NCI-H345 treated with DMSO at 0.1 percent for 48 hours (cell line): ENCODE results near the gene ZNF784.
A peak's percentile ranks its signal among the peaks of the same experiment; 100 is the strongest.

Source experiments
- DNase-seq: peaks from one replicate; lab custom pipeline; 2025; ENCODE audit not compliant: unreplicated experiment; lab: John Stamatoyannopoulos, UW

Gene ZNF784

GRCh38 chr19:55603581-55604292, 20.6 kb downstream of the ZNF784 start:
- DNase-seq = no peak

GRCh38 chr19:55603115-55603514, 21.3 kb downstream of the ZNF784 start:
- DNase-seq = no peak

- no peak for DNase-seq
These were observed 22.0 kb downstream of the ZNF784 start for GRCh38 chr19:55602104-55603001.

DNA sequence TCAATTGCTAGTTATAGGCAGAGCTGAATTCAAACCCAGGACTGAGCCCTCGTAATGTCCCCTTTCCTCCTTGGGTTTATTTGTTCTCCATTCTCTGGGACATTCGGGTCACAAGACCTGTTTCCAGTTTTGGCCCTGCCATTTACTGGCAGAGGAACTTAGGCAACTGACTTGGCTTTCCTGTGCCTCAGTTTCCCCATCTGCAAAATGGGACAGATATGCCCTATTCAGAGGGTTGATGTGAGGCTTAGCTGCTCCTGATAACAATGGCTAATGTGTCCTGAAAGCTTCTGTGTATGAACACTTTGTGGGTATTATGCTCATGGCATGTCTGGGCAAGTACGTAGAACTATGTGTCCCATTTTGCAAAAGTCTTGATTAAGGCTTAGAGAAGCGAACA, 23.3 kb downstream of the ZNF784 start:
- DNase-seq = no peak

DNA sequence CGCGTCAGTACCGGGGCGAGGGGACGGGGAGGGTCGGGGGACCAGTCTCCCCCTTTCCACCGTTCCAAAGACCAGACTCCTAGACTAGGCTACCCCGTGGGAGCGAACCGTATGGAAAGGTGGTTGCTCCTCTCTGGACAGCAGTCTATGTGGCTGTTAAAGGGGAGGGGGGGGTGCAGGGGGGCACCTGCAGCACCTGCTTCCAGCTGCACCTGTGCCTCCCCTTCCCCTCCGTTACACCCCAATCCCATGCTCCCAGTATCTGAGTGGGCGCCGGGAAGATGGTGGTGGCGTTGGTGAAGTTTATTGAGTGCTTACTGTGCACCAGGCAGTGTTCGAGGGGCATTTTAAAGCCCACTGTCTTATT, 23.7 kb downstream of the ZNF784 start:
- no peak for DNase-seq

DNA sequence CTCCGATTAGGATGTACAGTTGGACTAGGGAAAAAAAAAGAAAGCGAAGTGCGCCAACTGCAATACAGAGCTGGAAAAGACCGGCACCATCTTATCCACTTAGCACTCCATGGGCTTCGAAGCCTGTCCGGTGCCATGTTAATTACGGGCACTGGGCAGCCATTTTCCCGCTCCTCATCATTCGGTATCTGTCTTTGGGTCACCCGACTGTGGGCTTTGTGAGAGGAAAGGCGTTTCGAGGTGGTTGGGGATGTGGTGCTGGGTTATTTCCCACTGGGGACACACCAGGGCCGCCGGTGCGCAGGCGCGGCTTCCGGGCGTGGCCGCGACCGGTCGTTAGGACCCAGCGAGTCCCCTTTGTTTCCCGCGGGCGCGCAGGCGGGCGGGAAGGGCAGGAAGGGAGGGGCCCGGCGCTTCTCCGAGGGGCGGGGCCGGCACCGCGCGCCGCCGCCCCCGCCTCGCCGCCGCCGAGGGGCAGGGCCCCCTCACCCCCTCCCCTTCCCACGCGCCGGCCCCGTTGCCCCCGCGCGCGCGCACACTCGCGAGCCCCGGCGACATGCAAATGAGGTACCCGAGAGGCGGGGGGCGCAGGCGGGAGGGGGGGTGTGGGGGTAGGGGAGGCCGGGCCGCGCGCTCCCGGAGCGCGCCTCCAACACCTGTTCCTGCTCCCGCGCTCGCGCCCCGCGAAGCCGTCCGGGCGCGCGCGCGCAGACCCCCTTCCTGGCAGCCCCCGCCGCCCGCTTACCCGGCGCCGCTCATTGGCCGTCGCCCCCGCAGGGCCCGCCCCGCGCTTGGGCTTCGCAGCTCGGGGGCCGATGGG, 24.3 kb downstream of the ZNF784 start, which contains the start of gene ZNF524:
TSS of gene ZNF524 (plus strand) at position 447 of the 820 bp plus-strand sequence. CDS start 1,825 bp downstream, outside the sequence.
- peak; percentile 92 for DNase-seq

DNA sequence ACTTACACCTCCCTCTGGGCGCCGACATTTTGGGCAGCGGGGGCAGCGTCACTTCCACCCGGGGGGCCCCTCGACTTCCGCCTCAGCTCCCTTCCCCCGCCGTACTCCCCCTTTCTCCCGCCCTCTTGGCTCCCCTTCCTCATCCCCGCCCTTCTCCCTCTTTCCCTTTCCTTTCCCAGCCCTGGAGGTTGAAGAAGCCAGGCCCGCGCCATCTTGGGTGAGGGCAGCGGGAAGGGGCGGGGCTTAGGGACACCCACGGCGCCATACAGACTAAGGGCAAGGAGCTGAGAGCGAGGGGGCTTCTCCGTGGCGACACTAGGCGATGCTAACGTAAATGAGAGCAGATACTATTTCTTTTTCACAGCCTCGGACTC, 24.9 kb downstream of the ZNF784 start, which contains the start of gene FIZ1:
TSS of gene FIZ1 (minus strand) at position 50 of the 374 bp plus-strand sequence. CDS start 1,652 bp downstream, outside the sequence.
- peak; percentile 92 for DNase-seq

DNA sequence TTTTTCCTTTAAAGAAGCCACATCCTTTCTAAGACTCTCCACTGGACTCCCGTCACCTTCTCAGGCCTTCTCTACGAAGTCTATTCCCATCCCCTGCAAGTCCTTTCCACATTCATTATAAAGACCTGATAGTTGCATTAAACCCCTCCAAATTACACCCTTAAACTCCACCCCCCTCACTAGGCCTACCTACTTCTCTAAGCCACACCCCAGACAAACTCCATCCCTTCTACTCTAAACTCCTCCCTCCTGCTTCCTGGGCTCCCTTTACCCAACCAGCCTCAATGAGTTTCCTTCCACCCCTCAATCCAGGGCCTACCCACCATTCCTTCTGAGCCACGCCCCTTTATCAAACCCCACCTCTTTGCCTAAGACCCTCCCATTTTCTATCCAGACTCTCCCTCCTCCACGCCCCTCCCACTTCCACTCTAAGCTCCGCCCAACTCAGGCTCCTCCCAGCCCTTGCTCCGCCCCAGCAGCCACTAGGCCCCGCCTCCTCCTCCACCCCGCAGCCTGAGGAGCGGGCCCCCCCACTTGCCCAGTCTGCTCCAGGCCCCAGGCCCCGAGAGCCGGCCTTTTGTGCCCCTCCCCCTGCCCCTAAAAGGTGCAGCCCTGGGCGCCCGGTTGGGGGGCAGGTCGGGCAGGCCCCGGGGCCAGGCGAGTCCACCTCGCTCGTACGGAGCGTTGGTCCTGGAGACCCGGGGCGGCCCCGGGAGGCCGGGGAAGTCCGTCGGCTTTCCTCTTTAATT, 25.5 kb downstream of the ZNF784 start:
- peak; percentile 67 for DNase-seq

GRCh38 chr19:55598034-55598433, 26.3 kb downstream of the ZNF784 start:
- no peak for DNase-seq

GRCh38 chr19:55597501-55597921, 26.9 kb downstream of the ZNF784 start:
- DNase-seq = no peak

GRCh38 chr19:55596304-55596703, 28.1 kb downstream of the ZNF784 start:
- no peak for DNase-seq

DNA sequence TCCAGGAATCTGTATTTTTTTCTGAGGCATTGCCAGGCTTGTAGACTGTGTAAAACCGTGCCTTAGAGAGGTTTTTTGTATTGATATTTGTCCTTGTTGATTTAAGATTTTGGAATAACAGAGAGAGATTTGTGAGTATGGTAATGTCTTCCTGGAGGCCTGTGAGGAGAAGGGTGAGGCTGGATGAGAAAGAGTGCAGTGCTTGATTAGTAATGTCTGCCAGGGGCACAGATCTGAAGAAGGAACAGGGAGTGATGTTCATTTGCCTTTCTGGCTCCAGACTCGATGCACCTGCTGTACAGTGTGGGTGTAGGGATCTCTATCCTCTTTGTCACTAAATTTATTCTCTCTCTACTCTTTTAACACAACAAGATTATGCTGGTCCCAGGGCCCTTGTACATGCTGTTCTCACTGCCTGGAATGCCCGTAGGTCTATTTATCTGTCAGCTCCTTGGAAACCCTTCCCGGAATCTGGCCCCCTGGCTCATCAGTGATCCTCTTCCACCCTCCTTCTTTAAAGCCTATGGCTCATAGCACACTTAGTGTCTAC, 29.3 kb downstream of the ZNF784 start:
- no peak for DNase-seq

- no peak for DNase-seq
These were observed 31.1 kb downstream of the ZNF784 start for GRCh38 chr19:55593096-55593772.

DNA sequence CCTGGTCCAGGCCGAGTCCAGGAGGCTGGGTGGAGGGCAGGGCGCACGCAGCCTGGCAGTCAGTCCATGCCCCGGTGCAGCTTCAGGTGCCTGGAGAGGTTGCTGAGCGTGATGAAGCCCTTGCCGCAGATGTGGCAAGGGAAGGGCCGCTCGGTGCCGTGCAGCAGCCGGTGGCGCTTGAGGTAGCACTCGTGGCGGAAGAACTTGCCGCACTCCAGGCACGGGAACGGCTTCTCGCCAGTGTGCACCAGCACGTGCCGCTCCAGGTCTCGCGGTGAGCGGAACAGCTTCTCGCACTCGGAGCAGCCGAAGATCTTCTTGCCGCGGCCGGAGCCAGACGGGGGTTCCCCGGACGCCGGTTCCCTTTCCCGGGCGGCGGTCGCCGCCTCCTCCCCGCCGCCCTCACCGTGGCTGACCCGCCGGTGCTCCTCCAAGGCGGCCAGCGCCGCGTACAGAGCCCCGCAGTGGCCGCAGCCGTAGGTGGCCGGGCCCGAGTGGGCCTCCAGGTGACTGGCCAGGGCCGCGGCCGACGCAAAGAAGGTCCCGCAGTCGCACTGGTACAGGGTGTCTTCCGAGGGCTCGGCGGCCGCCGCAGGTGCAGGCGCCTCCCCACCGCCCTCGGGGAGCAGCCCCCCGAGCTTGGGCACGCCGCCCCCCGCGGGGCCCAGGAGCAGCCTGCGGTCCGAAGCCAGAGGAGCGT, 31.8 kb downstream of the ZNF784 start:
- no peak for DNase-seq

DNA sequence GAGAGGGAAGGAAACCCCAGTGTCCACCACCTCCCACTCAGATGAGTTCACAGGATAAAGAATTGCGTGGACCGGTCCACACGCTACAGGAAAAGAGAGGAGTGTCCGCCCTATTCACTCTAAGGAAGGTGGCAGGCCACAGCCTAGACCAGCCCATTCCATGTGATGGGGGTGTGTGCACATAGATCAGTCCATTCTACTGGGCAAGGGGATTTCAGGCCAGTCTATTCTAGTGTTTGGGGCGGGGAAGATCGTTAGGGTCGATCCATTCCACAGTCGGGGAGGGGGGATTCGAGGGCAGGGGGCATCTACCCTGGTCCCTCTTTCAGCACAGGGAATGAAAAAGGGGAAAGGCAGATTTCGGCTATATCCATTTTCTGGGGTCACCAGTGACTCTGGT, 32.8 kb downstream of the ZNF784 start:
- DNase-seq = no peak

DNA sequence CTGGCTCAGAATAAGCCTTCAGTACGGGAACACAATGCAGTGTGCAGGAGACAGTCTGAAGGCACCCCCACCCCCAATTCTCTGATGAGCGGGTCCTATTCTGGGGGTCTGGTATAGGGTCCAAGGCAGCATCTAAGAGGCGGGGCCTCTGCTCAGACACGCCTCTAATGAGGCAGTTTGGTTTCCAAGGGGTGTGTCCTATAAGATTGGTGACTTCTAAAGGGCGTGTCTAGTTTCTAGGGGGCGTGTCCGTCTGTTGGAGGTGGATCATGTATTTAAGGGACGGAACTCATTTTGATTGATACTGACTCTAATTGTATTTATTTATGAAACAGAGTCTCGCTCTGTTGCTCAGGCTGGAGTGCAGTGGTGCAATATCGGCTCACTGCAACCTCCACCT, 33.7 kb downstream of the ZNF784 start:
- no peak for DNase-seq

DNA sequence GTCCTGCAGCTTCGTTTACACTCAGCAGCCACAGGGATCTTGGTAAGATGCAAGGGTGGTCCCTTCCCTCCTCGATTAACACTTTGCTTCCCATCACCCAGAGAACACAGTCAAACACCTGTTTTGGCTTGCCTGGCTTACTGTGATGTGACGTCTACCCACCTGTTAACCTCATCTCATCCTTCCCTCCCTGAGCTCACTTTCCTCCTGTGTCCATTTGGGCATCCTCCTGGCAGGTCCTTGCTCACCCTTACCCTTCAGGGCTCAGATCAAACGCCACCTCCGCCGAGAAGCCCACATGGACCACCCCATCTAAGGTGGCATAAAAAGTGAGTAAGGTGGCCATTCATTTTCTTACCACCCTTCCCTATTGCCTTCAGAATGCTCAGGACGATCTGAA, 34.3 kb downstream of the ZNF784 start:
- no peak for DNase-seq

DNA sequence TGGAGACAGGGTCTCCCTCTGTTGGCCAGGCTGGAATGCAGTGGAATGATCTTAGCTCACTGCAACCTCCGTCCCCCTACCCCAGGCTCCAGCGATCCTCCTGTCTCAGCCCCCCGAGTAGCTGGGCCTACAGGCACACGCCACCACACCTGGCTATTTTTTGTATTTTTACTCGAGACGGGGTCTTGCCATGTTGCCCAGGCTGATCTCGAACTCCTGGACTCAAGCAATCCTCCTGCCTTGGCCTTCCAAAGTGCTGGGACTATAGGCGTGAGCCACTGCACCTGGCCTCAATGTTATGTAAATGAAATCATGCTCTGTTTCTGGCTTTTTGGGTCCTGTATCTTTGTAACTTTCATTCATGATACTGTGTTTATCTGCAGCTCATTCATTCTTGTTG, 35.6 kb downstream of the ZNF784 start:
- DNase-seq = no peak
